Activated CD4-positive, alpha-beta T cell treated with anti-CD3 and anti-CD28 coated beads, Interleukin-2, amount 50 U/mL, for 4 hours (primary cell): Measurements from ENCODE around the gene ADGRA3.

Experiments
- DNase-seq, 2 experiments: peaks; one replicate each; pipeline ENCODE4 v3.0.0-alpha.2; 2020

The ADGRA3 gene, protein sequence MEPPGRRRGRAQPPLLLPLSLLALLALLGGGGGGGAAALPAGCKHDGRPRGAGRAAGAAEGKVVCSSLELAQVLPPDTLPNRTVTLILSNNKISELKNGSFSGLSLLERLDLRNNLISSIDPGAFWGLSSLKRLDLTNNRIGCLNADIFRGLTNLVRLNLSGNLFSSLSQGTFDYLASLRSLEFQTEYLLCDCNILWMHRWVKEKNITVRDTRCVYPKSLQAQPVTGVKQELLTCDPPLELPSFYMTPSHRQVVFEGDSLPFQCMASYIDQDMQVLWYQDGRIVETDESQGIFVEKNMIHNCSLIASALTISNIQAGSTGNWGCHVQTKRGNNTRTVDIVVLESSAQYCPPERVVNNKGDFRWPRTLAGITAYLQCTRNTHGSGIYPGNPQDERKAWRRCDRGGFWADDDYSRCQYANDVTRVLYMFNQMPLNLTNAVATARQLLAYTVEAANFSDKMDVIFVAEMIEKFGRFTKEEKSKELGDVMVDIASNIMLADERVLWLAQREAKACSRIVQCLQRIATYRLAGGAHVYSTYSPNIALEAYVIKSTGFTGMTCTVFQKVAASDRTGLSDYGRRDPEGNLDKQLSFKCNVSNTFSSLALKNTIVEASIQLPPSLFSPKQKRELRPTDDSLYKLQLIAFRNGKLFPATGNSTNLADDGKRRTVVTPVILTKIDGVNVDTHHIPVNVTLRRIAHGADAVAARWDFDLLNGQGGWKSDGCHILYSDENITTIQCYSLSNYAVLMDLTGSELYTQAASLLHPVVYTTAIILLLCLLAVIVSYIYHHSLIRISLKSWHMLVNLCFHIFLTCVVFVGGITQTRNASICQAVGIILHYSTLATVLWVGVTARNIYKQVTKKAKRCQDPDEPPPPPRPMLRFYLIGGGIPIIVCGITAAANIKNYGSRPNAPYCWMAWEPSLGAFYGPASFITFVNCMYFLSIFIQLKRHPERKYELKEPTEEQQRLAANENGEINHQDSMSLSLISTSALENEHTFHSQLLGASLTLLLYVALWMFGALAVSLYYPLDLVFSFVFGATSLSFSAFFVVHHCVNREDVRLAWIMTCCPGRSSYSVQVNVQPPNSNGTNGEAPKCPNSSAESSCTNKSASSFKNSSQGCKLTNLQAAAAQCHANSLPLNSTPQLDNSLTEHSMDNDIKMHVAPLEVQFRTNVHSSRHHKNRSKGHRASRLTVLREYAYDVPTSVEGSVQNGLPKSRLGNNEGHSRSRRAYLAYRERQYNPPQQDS (N-terminal part only)

DNA sequence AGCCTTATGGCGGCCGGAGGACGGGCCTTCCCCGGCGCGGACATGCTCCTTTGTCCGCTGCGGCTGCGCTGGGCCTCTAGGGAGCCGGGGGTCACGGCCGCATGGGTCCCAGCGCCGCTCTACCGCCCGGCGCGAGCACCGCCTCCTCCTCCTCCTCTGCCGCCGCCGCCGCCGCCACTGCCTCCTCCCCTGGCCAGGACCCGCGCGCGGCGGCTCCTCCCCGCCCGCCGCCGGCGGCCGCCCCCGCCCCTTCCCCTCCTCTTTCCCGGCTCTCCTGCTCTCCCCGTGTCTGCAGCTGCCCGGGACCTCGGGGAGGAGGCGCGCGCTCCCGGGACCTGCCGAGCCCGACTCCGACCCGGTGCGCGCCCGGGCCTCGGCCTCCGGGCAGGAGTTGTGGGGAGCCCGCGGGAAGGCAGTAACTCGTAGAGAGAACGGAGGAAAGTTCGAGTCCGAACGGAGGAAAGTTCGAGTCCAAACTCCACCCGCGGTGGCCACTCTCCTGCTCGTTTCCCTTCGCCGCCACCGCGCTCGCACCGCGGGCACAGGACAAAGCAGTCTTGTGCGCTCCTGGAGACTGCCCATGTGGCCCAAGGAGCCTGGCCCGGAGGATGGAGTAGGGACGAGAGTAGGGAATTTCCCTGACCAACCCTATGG, at the start of gene ADGRA3:
Gene ADGRA3, minus strand, starts transcription at position 179 of the 654 bp plus-strand sequence. CDS start 282 bp downstream, outside the sequence.
- DNase-seq = no peak

DNA sequence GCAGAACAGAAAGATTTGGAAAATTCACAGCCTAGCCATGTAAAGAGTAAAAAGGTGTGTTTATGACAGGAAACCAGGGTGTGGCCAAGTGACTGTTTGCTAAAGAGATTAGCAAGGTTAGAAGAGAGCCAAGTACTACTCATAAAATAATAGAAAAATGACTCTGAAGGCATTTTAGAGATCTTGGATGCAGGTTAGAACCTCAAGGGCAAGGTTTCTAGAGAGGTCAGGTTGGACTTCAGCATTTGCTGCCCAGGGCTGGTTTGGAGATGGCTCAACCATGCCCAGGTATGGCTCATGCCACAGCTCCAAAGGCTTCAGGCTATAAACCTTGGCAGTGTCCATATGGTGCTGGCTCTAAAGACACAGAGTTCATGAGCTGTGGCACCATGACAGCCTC, 40.6 kb upstream of the ADGRA3 start:
- DNase-seq = no peak

DNA sequence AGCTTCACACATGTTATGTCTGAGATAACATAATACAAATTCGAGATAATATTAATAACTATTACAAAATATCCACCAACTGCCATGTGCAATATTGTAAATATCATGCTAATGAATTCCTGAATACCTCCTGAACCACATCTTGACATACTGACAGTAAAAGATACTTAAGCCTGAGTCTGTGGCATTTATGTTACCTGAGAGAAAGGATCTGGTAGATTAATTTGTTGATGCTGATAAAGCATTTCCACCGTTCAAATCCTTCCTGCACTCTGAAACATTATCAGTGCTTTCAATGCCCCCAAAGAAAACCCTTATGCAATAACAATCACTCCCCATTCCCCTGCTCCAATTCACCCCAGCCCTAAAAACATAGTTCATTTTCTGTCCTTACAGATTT, 38.8 kb upstream of the ADGRA3 start:
- DNase-seq = no peak

DNA sequence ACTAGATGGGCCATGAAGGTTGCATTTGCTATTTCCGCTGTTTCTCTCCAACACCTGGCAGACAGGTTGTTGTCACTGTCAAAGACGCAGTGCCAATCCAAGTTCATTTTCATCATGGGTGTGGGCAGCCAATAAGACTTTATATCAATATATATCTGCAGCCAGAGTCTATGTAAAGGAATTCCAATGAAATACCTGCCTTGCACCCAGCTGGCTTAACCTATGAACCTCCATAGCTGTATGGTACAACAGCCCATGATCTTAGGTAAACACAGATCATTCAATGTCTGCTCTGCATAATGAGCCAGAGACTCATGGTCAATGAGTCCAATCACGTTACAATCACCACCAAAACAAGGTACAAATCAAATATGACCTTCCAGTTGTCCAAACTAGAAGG, 37.7 kb upstream of the ADGRA3 start:
- no peak for DNase-seq

DNA sequence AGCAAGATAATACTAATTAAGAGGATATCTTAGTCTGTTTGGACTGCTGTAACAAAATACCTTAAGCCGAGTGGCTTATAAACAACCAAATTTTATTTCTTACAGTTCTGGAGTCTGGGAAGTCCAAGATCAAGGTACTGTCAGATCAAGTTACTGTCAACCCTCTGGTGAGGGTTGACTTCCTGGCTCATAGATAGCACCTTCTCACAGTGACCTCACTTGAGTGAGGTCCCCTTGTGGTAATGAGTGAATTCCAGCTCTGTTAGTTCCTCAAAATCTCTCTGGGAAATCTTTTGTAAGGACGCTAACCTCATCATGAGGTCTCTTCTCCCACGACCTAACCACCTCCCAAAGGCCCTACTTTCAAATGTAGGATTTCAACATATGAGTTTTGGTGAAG, 36.9 kb upstream of the ADGRA3 start:
- no peak for DNase-seq

DNA sequence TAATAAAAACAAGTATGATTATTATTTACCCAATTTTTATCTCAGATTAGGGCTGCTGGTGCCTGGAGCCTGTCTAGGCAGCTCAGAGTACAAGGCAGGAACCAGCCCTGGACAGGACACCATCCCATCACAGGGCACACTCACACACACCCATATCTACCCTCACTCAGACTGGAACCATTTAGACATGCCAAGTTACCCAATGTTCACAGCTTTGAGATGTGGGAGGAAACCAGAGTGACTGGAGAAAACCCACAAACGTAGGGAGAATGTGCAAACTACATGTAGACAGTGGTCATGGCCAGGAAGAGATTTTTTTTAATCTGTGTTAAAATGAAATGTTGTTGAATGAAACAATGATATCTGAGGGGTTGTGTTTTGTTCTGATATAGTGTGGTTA, 35.7 kb upstream of the ADGRA3 start:
- no peak for DNase-seq

- DNase-seq = no peak
Measured at GRCh38 chr4:22546299-22546698, 30.4 kb upstream of the ADGRA3 start.

DNA sequence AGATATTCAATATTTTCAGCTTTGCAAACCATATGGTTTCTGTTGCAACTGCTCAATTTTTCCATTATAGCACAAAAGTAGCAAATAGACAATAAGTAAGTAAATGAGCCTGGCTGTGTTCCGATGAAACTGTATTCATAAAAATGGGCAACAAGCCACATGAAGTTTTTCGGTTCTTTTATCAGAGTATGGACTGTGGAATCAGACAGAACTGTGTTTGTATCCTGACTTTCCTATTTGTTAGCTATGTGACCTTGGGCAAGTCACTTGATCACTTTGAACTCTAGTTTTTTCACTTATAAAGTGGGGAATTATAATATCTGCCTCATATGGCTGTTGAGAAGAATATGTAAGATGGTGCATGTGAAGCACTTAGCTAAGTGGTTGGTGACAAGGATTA, 23.4 kb upstream of the ADGRA3 start:
- no peak for DNase-seq

DNA sequence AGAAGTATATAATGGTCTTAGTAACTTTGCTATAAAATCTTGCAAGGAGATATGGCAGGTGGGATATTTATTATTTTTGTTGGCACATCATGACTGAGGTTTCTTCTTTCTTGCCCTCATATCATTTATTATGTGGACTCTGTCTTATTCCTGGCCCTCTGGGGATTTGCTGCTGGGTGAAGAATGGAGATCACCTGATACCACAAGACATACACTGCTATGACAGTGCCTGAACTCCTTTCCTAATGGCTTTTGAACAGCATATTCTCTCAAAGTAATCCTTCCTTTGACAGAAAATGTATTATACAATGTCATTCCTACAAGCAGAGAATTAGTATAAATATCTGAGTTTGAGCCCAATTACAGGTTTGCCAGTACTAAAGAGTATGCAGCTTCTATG, 22.0 kb upstream of the ADGRA3 start:
- DNase-seq = no peak

- DNase-seq = no peak
Measured at GRCh38 chr4:22534374-22534773, 18.5 kb upstream of the ADGRA3 start.

- DNase-seq = no peak
Measured at GRCh38 chr4:22532896-22533295, 17.0 kb upstream of the ADGRA3 start.

DNA sequence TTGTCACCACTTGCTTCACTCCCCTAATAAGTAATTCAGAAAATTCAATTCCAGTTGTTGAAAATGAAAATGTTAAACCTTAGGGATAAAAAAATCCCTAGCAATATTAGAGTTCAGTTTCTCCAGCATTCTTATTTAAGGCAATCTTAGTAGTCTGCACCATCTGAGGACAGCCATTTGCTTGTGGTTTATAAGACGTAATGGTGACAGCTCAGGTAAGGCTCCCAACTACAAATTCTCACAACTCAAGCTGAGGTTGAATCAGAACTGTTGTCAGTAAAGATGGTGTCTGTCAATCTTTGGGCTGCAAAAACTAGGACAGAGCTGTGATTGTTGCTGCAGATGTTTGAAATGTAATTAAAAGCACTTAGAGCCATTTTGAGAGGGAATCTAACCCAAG, 16.3 kb upstream of the ADGRA3 start:
- no peak for DNase-seq

GRCh38 chr4:22531311-22532019, 15.6 kb upstream of the ADGRA3 start:
- DNase-seq = no peak

DNA sequence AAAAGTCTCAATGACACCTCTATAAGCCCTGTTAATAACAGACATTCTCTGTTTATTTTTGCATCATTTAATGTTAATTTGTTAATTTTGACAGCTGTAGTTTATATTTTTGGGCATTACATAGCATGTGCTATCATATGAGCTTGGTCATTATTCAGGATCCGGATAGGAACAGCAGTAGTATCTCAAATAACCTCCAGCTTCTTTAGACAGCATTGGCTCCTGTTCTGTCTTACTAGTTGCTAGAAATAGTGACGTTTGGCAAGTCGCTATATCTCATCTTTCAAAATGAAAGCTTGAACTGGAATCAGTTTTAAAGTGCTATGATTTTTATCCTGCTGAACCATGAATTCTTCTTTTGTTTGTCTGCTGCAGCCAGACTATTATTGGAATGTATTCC, 9.0 kb upstream of the ADGRA3 start:
- no peak for DNase-seq

DNA sequence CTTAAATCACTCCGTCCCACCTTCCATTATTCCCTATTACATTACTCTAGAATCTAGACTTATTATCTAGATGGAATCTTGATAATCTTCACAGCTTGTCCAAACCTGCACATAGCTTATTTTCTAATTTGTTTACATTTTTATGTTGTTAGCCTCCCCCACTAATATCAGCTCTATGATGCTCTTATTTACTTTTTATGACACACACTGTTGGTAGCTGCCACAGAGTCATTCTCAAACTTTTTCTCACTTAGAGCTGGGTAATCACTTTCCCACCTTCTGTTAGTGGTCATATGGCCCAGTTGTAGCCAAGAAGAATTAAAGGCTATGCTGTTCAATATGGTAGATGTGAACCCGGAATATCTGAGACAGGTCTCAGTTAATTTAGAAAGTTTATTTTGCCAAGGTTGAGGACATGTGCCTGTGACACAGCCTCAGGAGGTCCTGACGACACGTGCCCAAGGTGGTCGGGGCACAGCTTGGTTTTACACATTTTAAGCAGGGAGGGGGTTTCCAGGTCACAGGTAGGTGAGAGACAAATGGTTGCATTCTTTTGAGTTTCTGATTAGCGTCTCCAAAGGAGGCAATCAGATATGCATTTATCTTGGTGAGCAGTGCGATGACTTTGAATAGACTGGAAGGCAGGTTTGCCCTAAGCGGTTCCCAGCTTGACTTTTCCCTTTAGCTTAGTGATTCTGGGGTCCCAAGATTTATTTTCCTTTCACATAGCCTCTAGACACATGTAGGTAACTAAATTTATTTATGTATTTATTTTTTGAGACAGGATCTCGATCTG, 7.0 kb upstream of the ADGRA3 start:
- DNase-seq = no peak

DNA sequence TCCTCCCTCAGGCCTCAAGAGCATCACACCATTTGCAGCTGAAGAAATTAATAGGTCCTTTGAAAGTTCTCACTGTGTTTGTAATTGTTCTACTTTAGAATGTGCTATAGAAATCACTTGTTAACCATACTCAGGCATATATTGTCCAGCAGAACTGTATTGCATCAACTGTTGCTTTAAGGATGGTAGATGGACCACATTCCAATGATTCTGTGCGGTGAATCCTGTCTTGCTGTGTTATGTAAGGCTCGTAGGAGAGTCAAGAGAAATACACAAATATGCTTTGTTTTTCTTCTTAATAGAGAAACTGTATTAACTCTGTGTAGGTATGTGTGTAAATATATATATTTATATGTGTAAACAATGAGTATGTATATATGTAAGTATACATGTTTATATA, 6.3 kb upstream of the ADGRA3 start:
- DNase-seq = no peak

DNA sequence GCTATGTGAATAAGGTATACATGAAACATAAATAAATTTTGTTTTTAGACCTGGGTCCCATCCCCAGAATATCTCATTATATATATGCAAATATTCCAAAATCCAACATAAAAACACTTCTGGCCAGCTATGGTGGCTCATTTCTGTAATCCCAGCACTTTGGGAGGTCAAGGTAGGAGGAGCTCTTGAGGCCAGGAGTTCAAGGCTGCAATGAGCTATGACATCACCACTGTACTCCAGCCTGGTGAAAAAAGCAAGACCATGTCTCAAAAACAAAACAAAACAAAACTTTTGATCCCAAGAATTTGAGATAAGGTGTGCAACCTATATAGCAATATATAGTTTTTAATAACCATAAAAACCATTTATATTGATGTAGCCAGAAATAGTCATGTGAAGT, 5.4 kb upstream of the ADGRA3 start:
- no peak for DNase-seq

GRCh38 chr4:22515145-22515887, 550 bp downstream of the ADGRA3 start:
- DNase-seq = no peak

DNA sequence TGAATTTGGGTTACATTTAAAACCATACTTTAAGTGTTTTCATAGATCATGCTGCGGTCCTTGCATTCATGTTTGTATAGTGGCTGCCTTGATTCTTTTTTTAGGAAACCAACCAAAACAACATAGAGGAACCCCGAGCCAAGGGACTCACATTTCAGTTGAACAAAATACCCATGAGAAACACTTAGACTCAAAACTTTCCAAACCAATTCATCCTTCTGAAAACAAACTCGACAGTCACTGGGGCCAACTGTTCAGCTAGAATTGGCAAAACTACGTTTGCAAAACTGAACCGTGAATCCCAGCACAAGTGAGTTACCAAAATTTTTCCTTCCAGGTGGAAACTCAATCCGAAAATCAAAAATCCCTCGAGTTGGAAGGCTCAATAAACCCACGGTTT, 1.4 kb downstream of the ADGRA3 start:
- no peak for DNase-seq

DNA sequence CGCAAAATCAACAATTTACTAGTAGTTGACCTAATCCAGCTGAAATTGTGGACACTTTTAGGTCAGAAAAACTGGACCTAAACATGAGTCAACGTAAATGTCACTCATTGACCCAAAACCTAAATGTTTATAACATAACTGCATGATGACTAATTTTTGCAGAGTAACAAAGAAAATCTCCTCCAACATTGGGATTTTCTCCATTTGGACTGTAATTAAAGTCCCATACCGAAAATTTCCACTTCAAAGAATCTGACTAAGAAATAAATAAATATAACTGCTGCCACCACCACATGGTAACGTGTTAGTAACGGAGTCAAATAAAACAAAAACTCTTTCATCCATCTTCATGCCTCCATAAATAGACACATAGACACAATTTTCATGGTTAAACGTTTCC, 1.9 kb downstream of the ADGRA3 start:
- DNase-seq = no peak

- DNase-seq = no peak
Measured at GRCh38 chr4:22512306-22512705, 3.6 kb downstream of the ADGRA3 start.
